ENCODE results near the gene IGLL5. TPM values are rescaled to one million over a fixed set of nuclear protein-coding genes. Genes with fewer than 3 reads are reported as not detected.

Gene IGLL5
- polyA plus RNA-seq, 1 donor = 0.16 TPM

GRCh38 chr22:22923930-22924329 lies 36.3 kb downstream of the IGLL5 start:
- no CpG with 5 or more reads among the region's 4 CpGs for WGBS (ENCODE audit: insufficient coverage, low lambda C conversion rate)
- H3K27me3 ChIP-seq (ENCODE audit: control insufficient read depth, insufficient read depth, low read length) = no peaks in the 10 kb centered on the region
- H3K4me1 ChIP-seq (ENCODE audit: control insufficient read depth, insufficient read depth, low read length) = peaks cover 8% of the 10 kb centered on the region
- peak in 1 of 2 donors; percentile 22 for DNase-seq
- no peaks in the 10 kb centered on the region for H3K36me3 ChIP-seq (ENCODE audit: control insufficient read depth, insufficient read depth, low read length)
- H3K27ac ChIP-seq (ENCODE audit: low read length) = no peak overlapping the region
- H3K9me3 ChIP-seq (ENCODE audit: control insufficient read depth, low read depth, low read length) = no peaks in the 10 kb centered on the region
- no peak overlapping the region for H3K4me3 ChIP-seq (ENCODE audit: low read length)

GRCh38 chr22:22924369-22925145 lies 36.9 kb downstream of the IGLL5 start:
- H3K36me3 ChIP-seq (ENCODE audit: control insufficient read depth, insufficient read depth, low read length) = no peaks in the 10 kb centered on the region
- no peak overlapping the region for H3K4me3 ChIP-seq (ENCODE audit: low read length)

GRCh38 chr22:22925146-22925804 lies 37.7 kb downstream of the IGLL5 start:
- no peak overlapping the region for H3K4me3 ChIP-seq (ENCODE audit: low read length)
- DNase-seq = no peak
- H3K4me1 ChIP-seq (ENCODE audit: control insufficient read depth, insufficient read depth, low read length) = peaks cover 8% of the 10 kb centered on the region
- no peaks in the 10 kb centered on the region for H3K36me3 ChIP-seq (ENCODE audit: control insufficient read depth, insufficient read depth, low read length)
- H3K27ac ChIP-seq (ENCODE audit: low read length) = no peak overlapping the region
- 36% methylated on average over 2 of the region's 14 CpGs for WGBS (ENCODE audit: insufficient coverage, low lambda C conversion rate)
- no peaks in the 10 kb centered on the region for H3K27me3 ChIP-seq (ENCODE audit: control insufficient read depth, insufficient read depth, low read length)
- H3K9me3 ChIP-seq (ENCODE audit: control insufficient read depth, low read depth, low read length) = no peaks in the 10 kb centered on the region

More at GRCh38 chr22:22924369-22925145, 36.9 kb downstream of the IGLL5 start:
- 91% methylated on average over 1 of the region's 9 CpGs for WGBS (ENCODE audit: insufficient coverage, low lambda C conversion rate)
- no peaks in the 10 kb centered on the region for H3K9me3 ChIP-seq (ENCODE audit: control insufficient read depth, low read depth, low read length)
- H3K27me3 ChIP-seq (ENCODE audit: control insufficient read depth, insufficient read depth, low read length) = no peaks in the 10 kb centered on the region
- DNase-seq = no peak
- H3K4me1 ChIP-seq (ENCODE audit: control insufficient read depth, insufficient read depth, low read length) = peaks cover 8% of the 10 kb centered on the region
- no peak overlapping the region for H3K27ac ChIP-seq (ENCODE audit: low read length)

- peaks cover 8% of the 10 kb centered on the region for H3K4me1 ChIP-seq (ENCODE audit: control insufficient read depth, insufficient read depth, low read length)
- H3K27me3 ChIP-seq (ENCODE audit: control insufficient read depth, insufficient read depth, low read length) = no peaks in the 10 kb centered on the region
- H3K36me3 ChIP-seq (ENCODE audit: control insufficient read depth, insufficient read depth, low read length) = no peaks in the 10 kb centered on the region
- 23% methylated on average over 2 of the region's 8 CpGs for WGBS (ENCODE audit: insufficient coverage, low lambda C conversion rate)
- no peaks in the 10 kb centered on the region for H3K9me3 ChIP-seq (ENCODE audit: control insufficient read depth, low read depth, low read length)
- H3K27ac ChIP-seq (ENCODE audit: low read length) = no peak overlapping the region
- no peak overlapping the region for H3K4me3 ChIP-seq (ENCODE audit: low read length)
- peak in 1 of 2 donors; percentile 22 for DNase-seq
Measured at GRCh38 chr22:22925805-22926369, 38.3 kb downstream of the IGLL5 start.

GRCh38 chr22:22926370-22927195 lies 39.0 kb downstream of the IGLL5 start:
- DNase-seq = no peak

GRCh38 chr22:22927196-22927887 lies 39.7 kb downstream of the IGLL5 start:
- Histone ChIP-seq H3K4me1 (ENCODE audit: control insufficient read depth, insufficient read depth, low read length) (peaks cover 8% of the 10 kb centered on the region), H3K36me3 (ENCODE audit: control insufficient read depth, insufficient read depth, low read length) (no peaks in the 10 kb centered on the region), H3K27me3 (ENCODE audit: control insufficient read depth, insufficient read depth, low read length) (no peaks in the 10 kb centered on the region), H3K9me3 (ENCODE audit: control insufficient read depth, low read depth, low read length) (no peaks in the 10 kb centered on the region), H3K4me3 (ENCODE audit: low read length) (no peak overlapping the region), H3K27ac (ENCODE audit: low read length) (no peak overlapping the region)
- WGBS (ENCODE audit: insufficient coverage, low lambda C conversion rate) = no CpG with 5 or more reads among the region's 21 CpGs
- DNase-seq = no peak

More at GRCh38 chr22:22926370-22927195, 39.0 kb downstream of the IGLL5 start:
- no peak overlapping the region for H3K4me3 ChIP-seq (ENCODE audit: low read length)
- no peaks in the 10 kb centered on the region for H3K9me3 ChIP-seq (ENCODE audit: control insufficient read depth, low read depth, low read length)
- H3K4me1 ChIP-seq (ENCODE audit: control insufficient read depth, insufficient read depth, low read length) = peaks cover 8% of the 10 kb centered on the region
- H3K27me3 ChIP-seq (ENCODE audit: control insufficient read depth, insufficient read depth, low read length) = no peaks in the 10 kb centered on the region
- WGBS (ENCODE audit: insufficient coverage, low lambda C conversion rate) = no CpG with 5 or more reads among the region's 13 CpGs
- no peak overlapping the region for H3K27ac ChIP-seq (ENCODE audit: low read length)
- no peaks in the 10 kb centered on the region for H3K36me3 ChIP-seq (ENCODE audit: control insufficient read depth, insufficient read depth, low read length)

GRCh38 chr22:22927888-22928665 lies 40.5 kb downstream of the IGLL5 start:
- Histone ChIP-seq H3K27me3 (ENCODE audit: control insufficient read depth, insufficient read depth, low read length) (no peaks in the 10 kb centered on the region), H3K36me3 (ENCODE audit: control insufficient read depth, insufficient read depth, low read length) (no peaks in the 10 kb centered on the region), H3K9me3 (ENCODE audit: control insufficient read depth, low read depth, low read length) (no peaks in the 10 kb centered on the region), H3K27ac (ENCODE audit: low read length) (no peak overlapping the region), H3K4me1 (ENCODE audit: control insufficient read depth, insufficient read depth, low read length) (peaks cover 8% of the 10 kb centered on the region), H3K4me3 (ENCODE audit: low read length) (no peak overlapping the region)
- no CpG with 5 or more reads among the region's 7 CpGs for WGBS (ENCODE audit: insufficient coverage, low lambda C conversion rate)
- DNase-seq = no peak

- no peaks in the 10 kb centered on the region for H3K27me3 ChIP-seq (ENCODE audit: control insufficient read depth, insufficient read depth, low read length)
- DNase-seq = peak in 1 of 2 donors; percentile 15
- no peaks in the 10 kb centered on the region for H3K9me3 ChIP-seq (ENCODE audit: control insufficient read depth, low read depth, low read length)
- no CpG with 5 or more reads among the region's 11 CpGs for WGBS (ENCODE audit: insufficient coverage, low lambda C conversion rate)
- H3K4me1 ChIP-seq (ENCODE audit: control insufficient read depth, insufficient read depth, low read length) = peaks cover 5% of the 10 kb centered on the region
- no peaks in the 10 kb centered on the region for H3K36me3 ChIP-seq (ENCODE audit: control insufficient read depth, insufficient read depth, low read length)
- no peak overlapping the region for H3K27ac ChIP-seq (ENCODE audit: low read length)
- H3K4me3 ChIP-seq (ENCODE audit: low read length) = no peak overlapping the region
Measured at GRCh38 chr22:22928666-22929380, 41.2 kb downstream of the IGLL5 start.

Data from large intestine (tissue), 3 donors.